CD4-positive, alpha-beta T cell treated with Interleukin-15 for 1 hour (primary cell): Measurements from ENCODE around the gene TMEM100.
"Not testable (repeated sequence)": the region's sequence is repeated elsewhere in the genome, so short reads cannot be mapped to it uniquely, and the experiment has no call there.

Source experiments
- DNase-seq: peaks from one replicate; pipeline ENCODE4 v3.0.0-alpha.2; 2020

Gene TMEM100

DNA sequence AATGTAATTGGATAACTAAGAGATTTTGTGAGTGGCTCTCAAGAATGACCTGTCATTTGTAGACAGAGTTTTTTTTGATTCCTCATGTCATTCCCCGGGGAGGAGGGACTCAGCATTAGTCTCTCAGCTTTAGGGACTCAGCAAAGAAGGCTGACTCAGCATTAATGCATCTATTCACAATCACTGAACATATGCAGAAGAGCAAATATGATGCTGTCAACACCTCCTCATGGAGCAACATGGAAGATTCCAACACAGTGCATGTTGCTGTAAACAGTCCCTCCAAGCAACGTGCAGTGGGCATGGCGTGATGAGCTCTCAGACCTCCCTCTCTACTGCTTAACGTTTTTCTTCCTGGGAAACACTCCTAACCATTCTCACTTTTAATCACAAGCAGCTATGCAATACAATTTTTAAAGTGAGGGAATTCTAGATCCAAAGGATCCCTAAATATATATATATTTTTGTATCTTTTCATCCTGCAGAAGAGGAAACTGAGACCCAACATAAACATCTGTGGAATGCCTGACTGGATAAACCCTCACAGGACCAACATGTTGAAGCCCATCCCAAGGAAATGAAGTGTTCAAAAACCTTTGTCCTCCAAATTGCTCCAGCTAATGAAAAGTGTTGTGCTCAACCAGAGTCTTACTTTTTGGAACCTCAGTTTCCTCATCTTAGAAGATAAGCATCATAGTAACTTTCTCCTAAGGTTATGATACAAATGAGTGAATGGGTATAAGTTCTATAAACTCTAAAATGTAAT lies 38.9 kb downstream of the TMEM100 start:
- no peak for DNase-seq

DNA sequence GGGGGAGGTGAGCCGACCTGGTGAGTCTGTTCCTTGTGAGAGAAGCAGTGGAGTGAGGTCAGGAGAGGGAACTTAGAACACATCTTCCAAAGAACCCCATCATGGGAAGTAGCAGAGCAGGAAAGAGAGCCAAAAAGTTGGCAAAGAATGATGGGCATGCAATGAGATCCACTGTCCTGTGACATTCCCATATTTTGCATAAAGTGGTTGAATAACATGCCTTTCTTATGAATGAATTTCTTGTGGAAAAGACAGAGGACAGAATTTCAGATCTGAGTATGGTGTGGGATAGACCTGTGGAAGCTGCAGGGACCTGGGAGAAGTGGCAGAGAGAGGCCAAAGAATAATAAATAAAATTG lies 41.3 kb downstream of the TMEM100 start:
- no peak for DNase-seq

DNA sequence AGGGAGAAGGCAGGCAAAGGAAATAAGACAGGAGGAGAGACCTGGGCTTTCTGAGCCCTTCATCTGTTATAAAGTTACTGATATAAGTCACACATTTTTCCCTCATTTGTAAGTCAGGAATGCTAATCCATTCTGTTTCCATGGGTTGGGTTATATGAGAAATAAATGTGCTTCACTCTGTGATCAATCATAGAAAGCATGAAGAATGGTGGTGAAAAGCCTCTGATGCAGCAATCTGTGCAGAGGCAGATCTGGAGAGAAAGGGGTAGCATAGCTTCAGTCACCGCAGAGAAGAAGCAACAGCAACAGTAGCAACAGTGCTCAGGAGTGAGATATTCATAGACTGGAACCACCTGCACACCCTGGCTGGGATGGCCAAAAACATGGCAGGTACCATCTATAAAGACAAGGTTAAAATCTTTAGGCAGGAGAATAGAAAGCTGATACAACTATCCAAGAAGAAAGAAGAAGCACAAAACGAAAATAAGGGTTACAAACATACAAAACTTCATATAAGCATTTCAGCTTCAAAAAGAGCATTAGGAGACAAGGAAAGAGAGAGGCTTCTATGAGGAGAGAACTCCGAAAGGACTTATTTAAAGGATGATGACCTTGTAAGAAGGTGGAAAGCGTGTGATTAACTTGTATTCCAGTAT lies 41.9 kb downstream of the TMEM100 start:
- no peak for DNase-seq

DNA sequence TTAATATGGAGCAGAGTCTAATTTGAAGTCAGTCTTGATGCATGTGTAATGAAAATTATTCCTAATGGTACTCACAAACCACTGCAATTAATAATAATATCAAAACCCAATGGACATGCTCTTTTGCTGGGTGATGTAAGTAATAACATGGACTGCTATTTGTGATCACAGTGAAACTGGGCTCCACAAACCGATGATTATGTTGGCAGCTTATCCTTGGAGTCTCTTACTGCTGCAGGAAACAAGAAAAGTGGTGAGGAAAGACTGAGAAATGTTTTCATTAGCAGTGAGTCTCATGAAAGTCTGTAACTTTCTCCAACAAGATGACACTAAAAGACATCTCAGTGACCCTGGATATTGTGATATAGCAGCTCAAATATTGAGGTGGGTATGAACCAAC lies 45.2 kb downstream of the TMEM100 start:
- DNase-seq: no peak

DNA sequence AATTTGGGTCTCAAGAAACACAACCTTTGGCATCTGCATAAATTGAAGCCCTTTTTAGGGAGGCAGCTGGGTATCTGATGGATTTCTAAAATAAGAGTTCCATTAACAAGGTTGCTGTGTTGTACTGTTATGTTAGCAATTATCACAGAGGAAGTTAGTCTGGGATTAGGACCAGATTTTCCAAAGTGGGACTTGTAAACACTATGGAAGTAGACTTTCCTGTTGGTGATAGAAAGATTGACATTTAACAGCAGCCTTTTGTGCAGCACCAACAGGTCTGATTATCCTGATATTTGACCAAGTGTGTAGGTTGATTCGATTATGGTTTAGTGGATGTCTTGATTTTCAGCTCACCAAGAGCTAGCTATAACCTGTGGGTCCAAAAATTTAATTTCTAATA lies 46.4 kb downstream of the TMEM100 start:
- no peak for DNase-seq

DNA sequence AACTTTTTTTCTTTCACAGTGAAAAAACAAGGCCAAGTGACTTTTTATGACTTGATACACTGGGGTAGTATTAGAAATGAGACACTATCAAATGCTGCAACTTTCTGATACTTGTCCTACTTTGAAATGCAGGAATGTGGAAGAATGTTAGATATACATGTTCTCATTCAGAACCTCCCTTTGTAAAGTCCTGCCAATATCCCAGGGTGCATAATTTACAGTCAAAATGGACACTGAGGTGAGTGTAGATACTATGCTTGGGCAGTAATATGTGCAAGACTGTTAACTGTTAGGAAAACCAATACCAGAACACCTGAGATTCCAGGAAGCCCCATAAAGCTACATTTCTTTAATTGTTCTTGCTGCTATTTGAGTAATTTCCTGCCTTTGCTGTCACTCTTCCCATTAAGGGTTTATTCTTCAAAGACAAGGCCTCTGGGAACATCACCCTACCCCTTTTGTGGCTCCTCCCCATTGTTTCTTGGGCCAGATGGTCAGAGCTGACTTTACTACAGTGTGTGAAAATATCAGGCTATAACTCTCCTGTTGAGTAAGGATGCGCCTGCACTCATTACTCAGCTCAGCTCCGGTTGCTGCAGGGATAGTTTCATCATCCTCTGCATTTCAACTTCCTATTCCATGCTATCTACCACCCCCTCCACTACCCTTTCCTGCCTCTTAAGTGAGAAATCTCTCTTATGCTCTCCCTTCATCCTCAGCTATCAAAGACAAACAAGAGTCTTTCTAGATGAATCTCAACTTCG lies 48.7 kb downstream of the TMEM100 start:
- DNase-seq: peak; percentile 43

DNA sequence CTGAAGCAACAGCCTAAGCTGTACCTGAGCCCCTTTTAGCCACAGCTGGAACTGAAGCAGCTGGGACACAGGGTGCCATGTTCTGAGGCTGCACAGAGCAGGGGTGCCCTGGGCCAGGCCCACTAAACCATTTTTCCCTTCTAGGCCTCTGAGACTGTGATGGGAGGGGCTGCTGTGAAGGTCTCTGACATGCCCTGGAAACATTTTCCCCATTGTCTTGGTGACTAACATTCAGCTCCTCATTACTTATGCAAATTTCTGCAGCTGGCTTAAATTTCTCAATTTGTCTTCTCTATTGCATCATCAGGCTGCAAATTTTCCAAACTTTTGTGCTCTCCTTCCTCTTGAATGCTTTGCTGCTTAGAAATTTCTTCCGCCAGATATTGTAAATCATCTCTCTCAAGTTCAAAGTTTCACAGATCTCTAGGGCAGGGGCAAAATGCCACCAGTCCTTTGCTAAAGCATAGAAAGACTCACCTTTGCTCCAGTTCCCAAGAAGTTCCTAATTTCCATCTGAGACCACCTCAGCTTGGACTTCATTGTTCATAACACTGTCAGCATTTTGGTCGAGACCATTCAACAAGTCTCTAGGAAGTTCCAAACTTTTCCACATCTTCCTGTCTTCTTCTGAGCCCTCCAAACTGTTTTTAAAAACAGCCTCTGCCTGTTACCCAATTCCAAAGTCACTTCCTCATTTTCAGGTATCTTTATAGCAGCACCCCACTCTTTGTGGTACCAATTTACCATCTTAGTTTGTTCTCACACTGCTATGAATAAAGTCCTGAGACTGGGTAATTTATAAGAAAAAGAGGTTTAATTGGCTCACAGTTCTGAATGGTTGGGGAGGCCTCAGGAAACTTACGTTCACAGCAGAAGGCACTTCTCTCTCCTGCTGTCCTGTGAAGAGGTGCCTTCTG lies 49.8 kb downstream of the TMEM100 start:
- DNase-seq: peak; percentile 30

DNA sequence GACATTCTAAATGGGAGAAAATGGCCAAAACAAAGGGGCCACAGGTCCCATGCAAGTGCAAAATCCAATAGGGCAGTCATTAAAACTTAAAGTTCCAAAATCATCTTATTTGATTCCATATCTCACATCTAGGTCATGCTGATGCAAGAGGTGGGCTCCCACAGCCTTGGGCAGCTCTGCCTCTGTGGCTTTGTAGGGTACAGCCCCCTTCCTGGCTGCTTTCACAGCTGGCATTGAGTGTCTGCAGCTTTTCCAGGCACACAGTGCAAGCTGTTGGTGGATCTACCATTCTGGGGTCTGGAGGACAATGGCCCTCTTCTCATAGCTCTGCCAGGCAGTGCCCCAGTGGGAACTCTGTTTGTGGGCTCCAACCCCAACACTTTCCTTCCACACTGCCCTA lies 50.7 kb downstream of the TMEM100 start:
- not testable (repeated sequence) for DNase-seq
